Right kidney (tissue), 9 donors: ENCODE results near the gene OR6C65.
A peak's percentile ranks its signal among the peaks of the same experiment; 100 is the strongest.
"Not testable (repeated sequence)": the region's sequence is repeated elsewhere in the genome, so short reads cannot be mapped to it uniquely, and the experiment has no call there.

ENCODE experiments used
- DNase-seq: peaks from one replicate; pipeline ENCODE4 v3.0.0-alpha.2; 2016
- long read RNA-seq, 8 donors: transcript quantifications; one replicate each; lab custom pipeline, GENCODE V29; 2026

The OR6C65 gene
- long read RNA-seq, donor 1: 0 reads
- long read RNA-seq, donor 2: 0 reads
- long read RNA-seq, donor 3: 0 reads
- long read RNA-seq, donor 4: 0 reads
- long read RNA-seq, donor 5: 0 reads
- long read RNA-seq, donor 6: 0 reads
- long read RNA-seq, donor 7: 0 reads
- long read RNA-seq, donor 8: 0 reads

- no peak for DNase-seq
These were observed at the start of gene OR6C65 for GRCh38 chr12:55400229-55400628. OR6C65 (plus strand) TSS chr12:55400529; CDS start chr12:55400529, 0 bp downstream.

- DNase-seq: not testable (repeated sequence)
These were observed 45.0 kb upstream of the OR6C65 start for GRCh38 chr12:55355338-55355737.

GRCh38 chr12:55362675-55363074 lies 37.7 kb upstream of the OR6C65 start, which contains the start of gene OR6C75:
OR6C75 (plus strand) TSS chr12:55362975; CDS start chr12:55365111, 2,136 bp downstream.
- no peak for DNase-seq

GRCh38 chr12:55365086-55365485 lies 35.2 kb upstream of the OR6C65 start:
- no peak for DNase-seq

GRCh38 chr12:55372521-55372920 lies 27.8 kb upstream of the OR6C65 start:
- DNase-seq: no peak

GRCh38 chr12:55385891-55386290 lies 14.4 kb upstream of the OR6C65 start:
- DNase-seq: no peak

GRCh38 chr12:55392032-55392795 lies 8.1 kb upstream of the OR6C65 start:
- no peak for DNase-seq

- DNase-seq: no peak
These were observed 4.0 kb upstream of the OR6C65 start for GRCh38 chr12:55396326-55396725.

- DNase-seq: no peak
These were observed 7.5 kb downstream of the OR6C65 start for GRCh38 chr12:55407866-55408265.

- not testable (repeated sequence) for DNase-seq
These were observed 8.8 kb downstream of the OR6C65 start for GRCh38 chr12:55409133-55409532.

- not testable (repeated sequence) for DNase-seq
These were observed 11.8 kb downstream of the OR6C65 start for GRCh38 chr12:55412138-55412537.

GRCh38 chr12:55413498-55414388 lies 13.4 kb downstream of the OR6C65 start:
- not testable (repeated sequence) for DNase-seq

- DNase-seq: peak; percentile 30
These were observed 14.1 kb downstream of the OR6C65 start for GRCh38 chr12:55414396-55414823.

GRCh38 chr12:55414889-55415288 lies 14.6 kb downstream of the OR6C65 start:
- DNase-seq: peak; percentile 8

- DNase-seq: no peak
These were observed 16.6 kb downstream of the OR6C65 start for GRCh38 chr12:55416961-55417360.

GRCh38 chr12:55420307-55420962 lies 20.1 kb downstream of the OR6C65 start:
- DNase-seq: no peak

- no peak for DNase-seq
These were observed 25.6 kb downstream of the OR6C65 start, which contains the start of gene OR6C76 for GRCh38 chr12:55425954-55426353. OR6C76 (plus strand) TSS chr12:55426254; CDS start chr12:55426254, 0 bp downstream.

- no peak for DNase-seq
These were observed 28.3 kb downstream of the OR6C65 start for GRCh38 chr12:55428331-55429243.

GRCh38 chr12:55441233-55441632 lies 40.9 kb downstream of the OR6C65 start:
- DNase-seq: not testable (repeated sequence)

GRCh38 chr12:55443776-55444175 lies 43.4 kb downstream of the OR6C65 start, which contains the start of gene OR6C2:
OR6C2 (plus strand) TSS chr12:55444076; CDS start chr12:55452214, 8,138 bp downstream.
- no peak for DNase-seq

GRCh38 chr12:55445357-55445756 lies 45.0 kb downstream of the OR6C65 start:
- DNase-seq: no peak
